Stimulated activated CD8-positive, alpha-beta memory T cell treated with anti-CD3 and anti-CD28 coated beads, Interleukin-15, amount 100 ng/mL, for 24 hours (primary cell): ENCODE data around the gene PDCD7.
"Not testable (repeated sequence)": the region's sequence is repeated elsewhere in the genome, so short reads cannot be mapped to it uniquely, and the experiment has no call there.

Experiments used
- DNase-seq: peaks from one replicate; pipeline ENCODE4 v3.0.0-alpha.2; 2020; ENCODE audit warnings: low read depth

Gene PDCD7

GRCh38 chr15:65133548-65134200, at the start of gene PDCD7:
PDCD7 (minus strand) TSS chr15:65133808; CDS start chr15:65133781, 27 bp downstream.
- peak; percentile 55 for DNase-seq

- no peak for DNase-seq
Observed at GRCh38 chr15:65182538-65182937, 48.9 kb upstream of the PDCD7 start.

- not testable (repeated sequence) for DNase-seq
Observed at GRCh38 chr15:65181582-65182353, 48.2 kb upstream of the PDCD7 start.

- no peak for DNase-seq
Observed at GRCh38 chr15:65180167-65180566, 46.6 kb upstream of the PDCD7 start.

- DNase-seq = no peak
Observed at GRCh38 chr15:65177901-65178300, 44.3 kb upstream of the PDCD7 start.

- DNase-seq = no peak
Observed at GRCh38 chr15:65176056-65176455, 42.4 kb upstream of the PDCD7 start.

- DNase-seq = no peak
Observed at GRCh38 chr15:65175511-65175910, 41.9 kb upstream of the PDCD7 start.

GRCh38 chr15:65174509-65174908, 40.9 kb upstream of the PDCD7 start:
- no peak for DNase-seq

GRCh38 chr15:65172531-65172930, 38.9 kb upstream of the PDCD7 start:
- no peak for DNase-seq

GRCh38 chr15:65171428-65171827, 37.8 kb upstream of the PDCD7 start:
- DNase-seq = no peak

GRCh38 chr15:65165875-65166274, 32.3 kb upstream of the PDCD7 start:
- DNase-seq = no peak

- DNase-seq = no peak
Observed at GRCh38 chr15:65164139-65164538, 30.5 kb upstream of the PDCD7 start.

- no peak for DNase-seq
Observed at GRCh38 chr15:65163041-65163440, 29.4 kb upstream of the PDCD7 start.

GRCh38 chr15:65156692-65157091, 23.1 kb upstream of the PDCD7 start:
- no peak for DNase-seq

- DNase-seq = no peak
Observed at GRCh38 chr15:65154720-65155119, 21.1 kb upstream of the PDCD7 start.

- DNase-seq = no peak
Observed at GRCh38 chr15:65147902-65148301, 14.3 kb upstream of the PDCD7 start.

GRCh38 chr15:65146438-65146837, 12.8 kb upstream of the PDCD7 start:
- DNase-seq = no peak

- DNase-seq = not testable (repeated sequence)
Observed at GRCh38 chr15:65138631-65139030, 5.0 kb upstream of the PDCD7 start.

GRCh38 chr15:65137893-65138292, 4.3 kb upstream of the PDCD7 start:
- not testable (repeated sequence) for DNase-seq

GRCh38 chr15:65137089-65137488, 3.5 kb upstream of the PDCD7 start:
- not testable (repeated sequence) for DNase-seq

- no peak for DNase-seq
Observed at GRCh38 chr15:65134538-65134937, 930 bp upstream of the PDCD7 start.

GRCh38 chr15:65132878-65133547, 595 bp downstream of the PDCD7 start:
- no peak for DNase-seq

- no peak for DNase-seq
Observed at GRCh38 chr15:65130941-65131340, 2.7 kb downstream of the PDCD7 start.
